ENCODE data around the gene BAK1.

DNA sequence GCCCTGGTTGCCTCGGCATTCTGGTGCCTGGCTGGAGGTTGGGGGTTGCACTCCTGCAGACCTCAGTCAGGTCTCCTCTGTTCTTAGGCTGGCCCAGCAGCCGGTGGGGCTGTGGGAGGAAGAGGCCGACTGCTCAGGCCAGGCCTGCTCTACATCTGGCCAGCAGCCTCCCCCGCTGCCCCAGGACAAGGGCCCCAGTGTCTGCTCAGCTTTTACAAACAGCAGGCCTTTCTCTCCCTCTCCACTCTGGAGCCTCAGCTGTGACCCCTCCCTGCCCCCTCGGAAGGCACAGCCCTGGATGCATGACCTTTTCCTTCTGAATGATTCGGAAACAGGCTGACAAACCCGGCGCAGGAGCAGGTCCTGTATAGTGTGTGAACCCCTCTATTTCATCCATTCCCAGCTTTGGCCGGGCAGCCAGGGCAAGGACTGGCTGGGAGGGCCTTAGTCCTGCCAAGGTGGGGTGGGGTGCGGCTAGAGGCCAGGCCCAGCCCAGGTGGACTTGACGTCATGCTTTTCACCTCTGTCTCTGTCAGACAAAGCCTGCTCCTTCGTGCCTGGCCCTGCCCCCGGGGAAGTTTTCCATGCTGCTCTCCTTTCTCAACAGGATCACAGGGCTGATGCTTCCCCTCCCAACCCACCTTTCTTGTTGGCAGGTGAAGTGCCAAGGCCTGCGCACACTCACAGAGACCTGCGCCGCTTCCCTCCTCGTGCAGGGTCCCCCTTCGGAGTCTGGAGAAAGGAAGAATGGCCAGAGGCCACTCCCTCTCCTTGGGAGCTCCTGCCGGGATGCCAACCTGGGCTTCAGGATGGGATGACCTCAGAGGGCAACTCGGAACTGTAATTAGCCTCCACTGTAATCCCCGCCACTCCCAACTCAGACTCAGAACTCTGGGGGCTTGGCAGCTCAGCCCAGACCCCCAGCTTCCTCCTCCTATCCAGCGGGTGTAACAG is 31.0 kb upstream of the BAK1 start:
- TF ChIP-seq, protein P1, sequence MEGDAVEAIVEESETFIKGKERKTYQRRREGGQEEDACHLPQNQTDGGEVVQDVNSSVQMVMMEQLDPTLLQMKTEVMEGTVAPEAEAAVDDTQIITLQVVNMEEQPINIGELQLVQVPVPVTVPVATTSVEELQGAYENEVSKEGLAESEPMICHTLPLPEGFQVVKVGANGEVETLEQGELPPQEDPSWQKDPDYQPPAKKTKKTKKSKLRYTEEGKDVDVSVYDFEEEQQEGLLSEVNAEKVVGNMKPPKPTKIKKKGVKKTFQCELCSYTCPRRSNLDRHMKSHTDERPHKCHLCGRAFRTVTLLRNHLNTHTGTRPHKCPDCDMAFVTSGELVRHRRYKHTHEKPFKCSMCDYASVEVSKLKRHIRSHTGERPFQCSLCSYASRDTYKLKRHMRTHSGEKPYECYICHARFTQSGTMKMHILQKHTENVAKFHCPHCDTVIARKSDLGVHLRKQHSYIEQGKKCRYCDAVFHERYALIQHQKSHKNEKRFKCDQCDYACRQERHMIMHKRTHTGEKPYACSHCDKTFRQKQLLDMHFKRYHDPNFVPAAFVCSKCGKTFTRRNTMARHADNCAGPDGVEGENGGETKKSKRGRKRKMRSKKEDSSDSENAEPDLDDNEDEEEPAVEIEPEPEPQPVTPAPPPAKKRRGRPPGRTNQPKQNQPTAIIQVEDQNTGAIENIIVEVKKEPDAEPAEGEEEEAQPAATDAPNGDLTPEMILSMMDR (IDR thresholded peaks at IDR 0.05; ENCODE audit: insufficient read depth, low read depth, low read length) = no peak
- no peak for TF ChIP-seq EZH2 (IDR thresholded peaks at IDR 0.05; ENCODE audit: insufficient read depth, low read length)
